Inferior parietal cortex (tissue), 1 donor: ENCODE measurements around the gene TEX35.

ENCODE experiments used
- DNase-seq: peaks from one replicate; pipeline ENCODE4 v3.0.0-alpha.2; 2016; ENCODE audit errors: extremely low spot score

The TEX35 gene

GRCh38 chr1:178518894-178519293, 6.0 kb downstream of the TEX35 start:
- DNase-seq: no peak

DNA sequence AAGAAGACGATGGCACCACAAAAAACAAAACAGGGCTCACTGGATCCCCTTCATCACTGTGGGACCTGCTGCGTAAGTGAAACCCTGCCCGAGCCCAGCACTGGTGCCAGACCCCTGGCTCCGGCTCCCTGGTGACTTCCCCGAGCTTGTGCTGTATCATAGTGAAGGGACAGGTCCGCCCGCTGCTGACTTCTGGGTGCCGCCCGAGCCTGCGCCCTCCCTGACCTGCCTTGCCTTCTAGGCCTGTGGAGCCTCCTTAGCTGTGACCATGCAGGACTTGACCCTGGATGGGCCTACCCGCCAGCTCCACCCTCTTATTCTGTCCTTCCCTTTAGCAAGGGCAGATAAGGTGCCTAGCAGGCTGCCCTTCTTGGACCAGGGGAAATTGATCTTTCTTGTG, 7.9 kb downstream of the TEX35 start:
- DNase-seq: no peak

- no peak for DNase-seq
Measured at GRCh38 chr1:178521241-178521640, 8.3 kb downstream of the TEX35 start.

- DNase-seq: no peak
Measured at GRCh38 chr1:178527117-178527516, 14.2 kb downstream of the TEX35 start.

GRCh38 chr1:178528228-178528952, 15.5 kb downstream of the TEX35 start:
- DNase-seq: no peak

DNA sequence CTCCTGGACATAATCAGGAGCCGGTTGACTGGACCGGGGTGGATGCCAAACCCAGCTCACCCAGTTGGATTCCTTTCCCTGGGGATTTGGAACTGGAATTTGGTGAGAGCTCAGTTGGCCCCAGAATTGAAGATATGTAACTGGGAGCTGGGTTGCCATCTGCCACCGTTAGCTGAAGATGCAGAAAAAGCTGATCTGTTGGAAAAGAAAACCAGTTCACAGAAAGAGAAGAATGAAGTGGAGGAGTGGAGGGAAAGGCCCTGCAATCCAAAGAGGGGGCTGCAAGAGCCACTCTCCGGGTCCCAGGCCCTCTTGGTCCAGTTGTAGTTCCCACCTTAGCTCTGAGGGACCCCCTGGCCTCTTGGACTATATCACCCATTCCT, 16.0 kb downstream of the TEX35 start:
- DNase-seq: no peak

- DNase-seq: no peak
Measured at GRCh38 chr1:178529364-178530036, 16.6 kb downstream of the TEX35 start.

- DNase-seq: no peak
Measured at GRCh38 chr1:178530037-178530402, 17.1 kb downstream of the TEX35 start.

DNA sequence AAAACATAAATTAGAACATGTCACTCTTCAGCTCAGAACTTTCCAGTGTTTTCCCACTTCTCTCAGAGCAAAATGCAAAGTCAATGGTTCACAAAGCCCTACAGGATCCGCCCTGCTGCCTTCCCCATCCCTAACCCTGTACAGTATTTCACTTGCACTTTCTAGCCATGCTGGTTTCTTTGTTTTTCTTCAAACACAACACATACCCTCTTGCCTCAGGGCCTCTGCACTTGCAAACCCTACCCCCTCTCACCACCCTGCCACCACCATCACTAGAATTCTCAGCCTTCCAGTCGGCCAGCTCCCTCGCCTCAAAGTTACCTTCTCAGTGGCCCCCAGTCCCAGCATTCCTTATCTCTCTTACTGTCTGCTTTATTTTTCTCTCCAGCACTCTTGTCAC, 17.6 kb downstream of the TEX35 start:
- no peak for DNase-seq

DNA sequence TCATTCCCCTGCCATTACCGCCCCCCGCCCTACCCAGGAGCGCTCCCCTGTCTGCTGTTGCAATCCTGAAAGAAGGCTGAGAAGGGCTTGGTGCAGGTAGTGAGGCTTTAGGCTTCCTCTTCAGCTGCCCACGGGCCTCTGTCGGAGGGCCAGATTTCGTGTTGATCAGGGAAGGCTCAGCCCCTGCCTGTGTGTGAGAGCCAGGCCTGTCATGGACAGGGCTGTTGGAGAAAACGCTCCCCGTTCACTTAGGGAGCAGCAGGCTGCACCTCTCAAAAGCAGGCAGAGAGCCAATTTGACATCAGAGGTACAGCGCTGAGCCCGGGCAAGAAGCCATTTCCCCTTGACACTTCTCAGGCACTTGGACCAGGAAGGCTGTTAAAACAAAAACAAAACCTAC, 19.0 kb downstream of the TEX35 start:
- no peak for DNase-seq

- peak; percentile 88 for DNase-seq
Measured at GRCh38 chr1:178532392-178532791, 19.5 kb downstream of the TEX35 start.

GRCh38 chr1:178533121-178533946, 20.4 kb downstream of the TEX35 start:
- DNase-seq: no peak

GRCh38 chr1:178534137-178534868, 21.4 kb downstream of the TEX35 start:
- DNase-seq: no peak

- no peak for DNase-seq
Measured at GRCh38 chr1:178536329-178536728, 23.4 kb downstream of the TEX35 start.

DNA sequence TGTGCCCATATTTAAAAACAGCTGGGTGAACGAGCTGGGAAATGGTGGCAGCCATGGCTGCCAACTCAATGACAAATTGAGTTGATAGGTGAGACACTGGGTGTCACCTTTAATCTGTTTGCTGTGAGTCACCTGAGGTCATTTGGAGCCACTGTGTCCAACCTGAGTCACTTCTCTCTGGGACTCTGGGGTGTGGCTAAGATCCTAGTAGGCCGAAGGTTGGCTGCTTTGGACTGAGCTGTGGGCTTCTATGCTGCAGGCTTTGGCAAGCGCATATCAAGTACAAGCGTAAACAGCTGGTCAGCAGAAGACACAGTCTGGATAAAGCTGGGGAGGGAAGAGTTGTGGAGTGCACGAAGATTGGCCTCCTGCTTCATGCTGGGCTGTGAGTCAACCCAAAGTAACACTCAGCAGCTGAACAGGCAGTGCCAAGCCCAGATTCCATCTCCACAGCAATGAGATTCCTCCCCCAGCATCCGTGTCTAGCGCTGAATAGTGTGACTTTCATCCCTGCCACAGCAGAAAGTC, 24.0 kb downstream of the TEX35 start:
- DNase-seq: peak; percentile 57

GRCh38 chr1:178537382-178538090, 24.6 kb downstream of the TEX35 start:
- DNase-seq: no peak

DNA sequence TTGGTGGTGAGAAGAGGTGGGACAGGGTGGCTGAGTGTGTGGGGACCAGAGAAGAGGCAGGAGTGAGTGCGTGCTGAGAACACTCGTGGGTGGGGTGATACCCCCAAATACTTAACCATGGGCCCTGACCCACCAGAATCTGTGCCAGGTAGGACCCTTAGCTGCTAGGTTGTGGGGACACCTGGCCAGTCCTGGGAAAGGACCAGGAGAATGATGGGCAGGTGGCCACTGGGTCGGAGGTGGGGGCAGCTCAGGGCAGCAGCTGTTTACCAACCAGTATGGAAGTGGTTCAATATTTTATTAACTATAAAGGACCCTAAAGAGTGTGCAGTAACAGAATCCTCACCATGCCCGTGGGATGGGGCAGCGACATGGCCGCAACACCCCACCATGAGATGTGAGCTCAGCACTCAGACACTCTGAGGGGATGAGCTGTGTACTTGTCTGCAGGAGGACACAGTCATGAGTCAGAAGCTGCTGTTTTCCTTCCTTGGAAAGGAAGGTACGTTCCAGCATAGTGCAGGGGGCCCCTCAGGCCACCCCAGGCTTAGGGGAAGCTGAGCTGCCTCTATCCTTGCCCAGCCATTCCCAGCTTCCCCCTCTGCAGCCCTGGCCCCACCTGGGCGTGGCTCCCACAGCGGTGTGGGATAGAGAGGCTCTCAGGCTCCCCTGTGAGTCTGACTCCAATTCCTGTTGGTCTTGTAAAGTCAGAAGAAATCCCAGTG, 25.4 kb downstream of the TEX35 start:
- no peak for DNase-seq

GRCh38 chr1:178539291-178539690, 26.4 kb downstream of the TEX35 start:
- DNase-seq: no peak

- no peak for DNase-seq
Measured at GRCh38 chr1:178540204-178540603, 27.3 kb downstream of the TEX35 start.

GRCh38 chr1:178540646-178541045, 27.7 kb downstream of the TEX35 start:
- DNase-seq: peak; percentile 50
